OCI-LY3 (cell line): ENCODE measurements around the gene HDAC1.
A peak's percentile ranks its signal among the peaks of the same experiment; 100 is the strongest.

ENCODE experiments used
- H2AFZ ChIP-seq: fragments of 200-600, 300-600 bp; shearing (Covaris generic); 2 replicates; pipeline ENCODE4 v1.6.0; 2014; ENCODE audit warnings: antibody characterized with exemption, low read depth, low read length
- H3K27ac ChIP-seq: fragments of 200-600, 300-600 bp; sonication (generic); 2 replicates; pipeline ENCODE4 v1.5.1; 2014; ENCODE audit warnings: mild to moderate bottlenecking, low read length, moderate library complexity, mixed read lengths
- H3K27me3 ChIP-seq: fragments of 200-600, 300-600 bp; sonication (generic); 2 replicates; pipeline ENCODE4 v1.6.1; 2014; ENCODE audit warnings: low read depth, low read length, mixed read lengths
- H3K36me3 ChIP-seq: fragments of 200-600, 300-600 bp; sonication (generic); replicated peaks from 2 replicates; pipeline ENCODE3; 2014; ENCODE audit warnings: low read depth, low read length, mixed read lengths
- H3K4me1 ChIP-seq: fragments of 300-600, 200-600 bp; sonication (generic); 2 replicates; pipeline ENCODE4 v1.6.1; 2014; ENCODE audit warnings: low read length, mixed read lengths
- H3K4me2 ChIP-seq: fragments of 200-600, 300-600 bp; sonication (generic); 2 replicates; pipeline ENCODE4 v1.6.1; 2014; ENCODE audit warnings: low read length, mixed read lengths
- H3K4me3 ChIP-seq: fragments of 300-600, 200-600 bp; sonication (generic); 2 replicates; pipeline ENCODE4 v1.5.1; 2014; ENCODE audit warnings: antibody characterized with exemption, mild to moderate bottlenecking, low read length, moderate library complexity
- H3K79me2 ChIP-seq: fragments of 300-600, 200-600 bp; shearing (Covaris generic); 2 replicates; pipeline ENCODE4 v1.6.1; 2014; ENCODE audit warnings: mild to moderate bottlenecking, low read length, mixed read lengths
- H3K9ac ChIP-seq: fragments of 300-600, 200-600 bp; shearing (Covaris generic); 2 replicates; pipeline ENCODE4 v1.6.0; 2014; ENCODE audit warnings: mild to moderate bottlenecking, low read length, moderate library complexity
- H3K9me3 ChIP-seq: fragments of 200-600, 300-600 bp; shearing (Covaris generic); 2 replicates; pipeline ENCODE4 v1.6.1; 2014; ENCODE audit warnings: low read length, mixed read lengths; ENCODE audit not compliant: insufficient read depth
- H4K20me1 ChIP-seq: fragments of 200-600, 300-600 bp; sonication (generic); 2 replicates; pipeline ENCODE4 v1.6.1; 2016; ENCODE audit warnings: low read length, mixed read lengths; ENCODE audit not compliant: insufficient read depth
- CTCF ChIP-seq: fragments of 200-600, 300-600 bp; sonication (generic); IDR thresholded peaks from 2 replicates; pipeline ENCODE4 v1.5.1; 2014; ENCODE audit warnings: antibody characterized with exemption, low read length, low read depth
- EZH2phosphoT487 ChIP-seq: fragments of 200-600 bp; shearing (Covaris generic); IDR thresholded peaks from 2 replicates; pipeline ENCODE4 v1.6.1; 2018; ENCODE audit warnings: antibody characterized with exemption, mixed run types, low read depth

The HDAC1 gene

GRCh38 chr1:32336591-32336932 is 44.7 kb downstream of the HDAC1 start:
- Histone ChIP-seq H3K27me3 (no peaks in the 10 kb centered on the region; the same call in 1 of the 2 replicates), H3K4me3 (peak overlapping the region; percentile 97; the same call in 1 of the 2 replicates), H2AFZ (no peak overlapping the region)

GRCh38 chr1:32336963-32337675 is 45.2 kb downstream of the HDAC1 start:
- Histone ChIP-seq H3K9ac (no peak overlapping the region), H3K36me3 (no peaks in the 10 kb centered on the region), H3K4me3 (peak overlapping the region; percentile 37), H3K4me1 (peaks cover 65% of the 10 kb centered on the region), H3K79me2 (peaks cover 24% of the 10 kb centered on the region), H3K27ac (no peak overlapping the region), H4K20me1 (peaks cover 9% of the 10 kb centered on the region), H3K27me3 (no peaks in the 10 kb centered on the region; the same call in 1 of the 2 replicates), H3K4me2 (peak overlapping the region; percentile 94), H2AFZ (no peak overlapping the region), H3K9me3 (no peaks in the 10 kb centered on the region)
- TF ChIP-seq EZH2phosphoT487, result no peak
- TF ChIP-seq CTCF, result no peak

More at GRCh38 chr1:32336591-32336932, 44.7 kb downstream of the HDAC1 start:
- Histone ChIP-seq H4K20me1 (peaks cover 9% of the 10 kb centered on the region), H3K9me3 (no peaks in the 10 kb centered on the region), H3K36me3 (peaks cover 4% of the 10 kb centered on the region), H3K9ac (no peak overlapping the region), H3K4me1 (peaks cover 60% of the 10 kb centered on the region), H3K79me2 (peaks cover 24% of the 10 kb centered on the region), H3K4me2 (peak overlapping the region; percentile 94), H3K27ac (no peak overlapping the region)
- TF ChIP-seq EZH2phosphoT487 (no peak), CTCF (no peak)

GRCh38 chr1:32337855-32338636 is 46.2 kb downstream of the HDAC1 start:
- peaks cover 66% of the 10 kb centered on the region for H3K4me1 ChIP-seq
- peak overlapping the region; percentile 94 for H3K4me2 ChIP-seq
- no peaks in the 10 kb centered on the region for H3K9me3 ChIP-seq
- no peak overlapping the region for H3K9ac ChIP-seq
- no peaks in the 10 kb centered on the region; the same call in 1 of the 2 replicates for H3K27me3 ChIP-seq
- no peaks in the 10 kb centered on the region for H3K36me3 ChIP-seq
- H2AFZ ChIP-seq, result no peak overlapping the region
- H3K4me3 ChIP-seq, result peak overlapping the region; percentile 37; the same call in 1 of the 2 replicates
- TF ChIP-seq EZH2phosphoT487, result no peak
- H4K20me1 ChIP-seq, result peaks cover 9% of the 10 kb centered on the region
- H3K79me2 ChIP-seq, result peaks cover 24% of the 10 kb centered on the region
- no peak overlapping the region for H3K27ac ChIP-seq

DNA sequence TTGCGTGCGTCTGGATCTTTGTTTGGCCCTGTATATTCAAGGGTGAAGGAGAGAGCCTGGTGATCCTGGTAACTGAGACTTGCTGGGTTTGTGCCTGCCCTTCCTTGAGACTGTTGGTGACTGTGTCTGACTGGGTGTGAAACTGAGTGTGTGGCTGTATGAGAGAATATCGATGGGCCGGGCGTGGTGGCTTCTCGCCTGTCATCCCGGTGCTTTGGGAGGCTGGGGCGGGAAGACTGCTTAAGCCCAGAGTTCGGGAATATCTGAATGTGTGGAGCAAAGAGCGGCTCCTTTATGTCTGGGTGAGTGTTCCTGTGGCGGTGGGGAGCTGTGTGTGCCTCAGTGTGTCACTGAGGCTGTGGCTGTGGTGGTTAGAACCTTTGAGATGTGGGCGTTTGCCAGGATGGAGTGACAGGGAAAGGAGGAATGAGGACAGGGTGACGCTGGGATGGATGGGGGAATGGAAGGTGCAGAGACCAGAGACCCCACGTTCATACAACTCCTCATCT is 46.8 kb downstream of the HDAC1 start:
- H3K79me2 ChIP-seq, result peaks cover 21% of the 10 kb centered on the region
- no peak overlapping the region for H3K27ac ChIP-seq
- no peaks in the 10 kb centered on the region for H3K9me3 ChIP-seq
- no peak overlapping the region for H3K9ac ChIP-seq
- peak overlapping the region; percentile 94; the same call in 1 of the 2 replicates for H3K4me2 ChIP-seq
- peaks cover 9% of the 10 kb centered on the region for H4K20me1 ChIP-seq
- H3K4me3 ChIP-seq, result no peak overlapping the region
- no peaks in the 10 kb centered on the region; the same call in 1 of the 2 replicates for H3K27me3 ChIP-seq
- no peaks in the 10 kb centered on the region for H3K36me3 ChIP-seq
- H3K4me1 ChIP-seq, result peaks cover 61% of the 10 kb centered on the region
- TF ChIP-seq EZH2phosphoT487 (no peak), CTCF (no peak)
- no peak overlapping the region for H2AFZ ChIP-seq
